SK-N-DZ (cell line): ENCODE data around the gene HMCN2. TPM values are rescaled to one million over a fixed set of nuclear protein-coding genes. Genes with fewer than 3 reads are reported as not detected.

Source experiments
- DNase-seq: peaks from one replicate; pipeline ENCODE4 v3.0.0-alpha.2; 2015; ENCODE audit warnings: low spot score
- polyA plus RNA-seq, 2 experiments: library from polyadenylated mRNA; depleted of rRNA; stranded (reverse); fragments of >200 nt; gene quantifications; 2 replicates each; pipeline ENCODE4 v1.2.3, GENCODE V29; 2014

Gene HMCN2
- 9.8 and 11.5 TPM in 2 replicates for polyA plus RNA-seq (2014; cell fraction: cytosol; rRNA removed)
- 86.4 and 102 TPM in 2 replicates for polyA plus RNA-seq (2014; cell fraction: nucleus; rRNA removed)

- peak; percentile 63 for DNase-seq
Observed at GRCh38 chr9:130265431-130266235, at the start of gene HMCN2. HMCN2 (plus strand) TSS chr9:130265760; CDS start chr9:130265879, 119 bp downstream.

DNA sequence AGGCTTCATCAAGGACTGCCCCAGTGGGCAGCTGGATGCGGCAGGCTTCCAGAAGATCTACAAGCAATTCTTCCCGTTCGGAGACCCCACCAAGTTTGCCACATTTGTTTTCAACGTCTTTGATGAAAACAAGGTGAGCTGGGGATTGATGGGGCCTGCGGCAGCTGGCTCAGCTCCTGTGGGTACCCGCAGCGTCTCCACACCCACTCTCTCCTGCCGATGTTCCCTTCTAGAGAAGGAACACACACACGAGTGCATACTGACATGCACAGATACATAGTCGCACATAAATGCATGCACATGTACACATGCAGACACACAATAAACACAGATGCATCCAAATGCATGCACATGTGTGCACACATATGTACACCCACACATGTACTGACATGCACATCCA is 47.7 kb upstream of the HMCN2 start:
- DNase-seq, result no peak

DNA sequence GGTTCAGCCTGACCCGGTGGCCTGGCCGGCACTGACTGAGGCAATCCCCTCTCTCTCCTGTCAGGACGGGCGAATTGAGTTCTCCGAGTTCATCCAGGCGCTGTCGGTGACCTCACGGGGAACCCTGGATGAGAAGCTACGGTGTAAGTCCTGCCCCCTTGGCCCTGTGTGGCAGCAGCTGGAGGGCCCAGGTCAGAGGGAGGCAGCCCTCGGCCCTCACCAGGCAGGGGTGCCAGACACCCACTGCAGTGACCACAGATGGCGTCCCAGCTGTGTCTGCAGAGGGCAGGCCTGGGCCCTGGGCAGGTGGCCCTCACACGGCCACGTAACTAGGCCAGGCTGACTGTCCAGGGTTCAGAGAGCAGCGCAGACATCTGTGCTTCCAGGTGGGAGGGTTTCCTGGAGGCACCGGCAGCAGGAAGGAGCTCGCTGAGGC is 45.9 kb upstream of the HMCN2 start:
- peak; percentile 55 for DNase-seq

- peak; percentile 86 for DNase-seq
Observed at GRCh38 chr9:130220352-130220751, 45.2 kb upstream of the HMCN2 start.

- DNase-seq, result no peak
Observed at GRCh38 chr9:130222833-130223232, 42.7 kb upstream of the HMCN2 start.

GRCh38 chr9:130225071-130225470 is 40.5 kb upstream of the HMCN2 start:
- peak; percentile 94 for DNase-seq

DNA sequence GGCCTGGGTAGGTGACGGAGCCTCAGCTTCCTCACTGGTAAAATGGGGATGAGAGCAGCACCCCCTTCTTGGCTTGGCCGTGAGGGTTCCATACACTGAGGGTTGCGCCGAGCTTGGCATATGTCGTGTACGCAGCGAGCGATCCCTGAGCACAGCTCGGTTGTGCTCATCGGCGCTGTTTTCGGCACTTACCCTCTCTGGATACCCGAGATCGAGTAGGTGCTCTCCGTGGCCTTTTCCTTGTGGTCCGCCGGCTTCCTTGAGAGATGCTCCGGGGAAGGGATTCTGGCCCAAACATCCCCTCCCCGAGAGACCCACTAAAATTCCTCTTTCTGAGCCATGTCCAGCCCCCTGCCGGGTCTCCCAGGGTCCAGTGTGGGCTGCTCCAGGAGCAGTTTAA is 40.0 kb upstream of the HMCN2 start:
- no peak for DNase-seq

DNA sequence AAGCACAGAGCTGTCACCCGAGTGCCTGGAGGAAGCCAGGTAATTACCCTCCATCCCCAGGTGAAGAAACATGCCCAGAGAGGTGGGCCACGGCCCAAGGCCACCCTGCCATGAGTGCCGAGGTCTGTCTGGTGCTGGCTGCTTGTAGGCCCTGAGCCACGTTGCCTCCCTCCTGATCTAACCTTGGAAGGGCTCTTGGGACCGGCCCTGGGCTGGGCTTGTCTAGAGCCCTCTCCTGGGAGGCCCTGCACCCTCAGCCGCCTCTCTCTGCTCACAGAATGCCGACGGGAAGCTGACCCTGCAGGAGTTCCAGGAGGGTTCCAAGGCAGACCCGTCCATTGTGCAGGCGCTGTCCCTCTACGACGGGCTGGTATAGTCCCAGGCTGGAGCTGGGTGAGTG is 39.4 kb upstream of the HMCN2 start:
- DNase-seq, result no peak

- DNase-seq, result no peak
Observed at GRCh38 chr9:130227833-130228232, 37.7 kb upstream of the HMCN2 start.

DNA sequence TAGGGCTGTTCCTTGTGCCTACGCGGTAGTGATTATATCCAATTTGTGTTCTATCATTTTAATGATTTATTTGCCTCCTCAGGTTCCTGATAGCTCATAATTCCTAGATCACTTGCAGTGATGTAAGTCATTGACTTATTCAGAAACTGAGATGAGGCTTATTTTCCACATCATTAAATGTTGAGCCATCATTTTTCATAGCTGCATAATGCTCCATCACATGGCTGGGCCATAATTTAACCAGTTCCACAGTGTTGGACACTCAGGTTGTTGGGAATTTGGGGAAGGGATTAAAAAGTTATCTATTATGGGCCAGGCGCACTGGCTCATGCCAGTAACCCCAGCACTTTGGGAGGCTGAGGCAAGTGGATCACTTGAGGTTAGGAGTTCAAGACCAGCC is 35.8 kb upstream of the HMCN2 start:
- DNase-seq, result no peak

GRCh38 chr9:130230631-130231030 is 34.9 kb upstream of the HMCN2 start:
- no peak for DNase-seq

DNA sequence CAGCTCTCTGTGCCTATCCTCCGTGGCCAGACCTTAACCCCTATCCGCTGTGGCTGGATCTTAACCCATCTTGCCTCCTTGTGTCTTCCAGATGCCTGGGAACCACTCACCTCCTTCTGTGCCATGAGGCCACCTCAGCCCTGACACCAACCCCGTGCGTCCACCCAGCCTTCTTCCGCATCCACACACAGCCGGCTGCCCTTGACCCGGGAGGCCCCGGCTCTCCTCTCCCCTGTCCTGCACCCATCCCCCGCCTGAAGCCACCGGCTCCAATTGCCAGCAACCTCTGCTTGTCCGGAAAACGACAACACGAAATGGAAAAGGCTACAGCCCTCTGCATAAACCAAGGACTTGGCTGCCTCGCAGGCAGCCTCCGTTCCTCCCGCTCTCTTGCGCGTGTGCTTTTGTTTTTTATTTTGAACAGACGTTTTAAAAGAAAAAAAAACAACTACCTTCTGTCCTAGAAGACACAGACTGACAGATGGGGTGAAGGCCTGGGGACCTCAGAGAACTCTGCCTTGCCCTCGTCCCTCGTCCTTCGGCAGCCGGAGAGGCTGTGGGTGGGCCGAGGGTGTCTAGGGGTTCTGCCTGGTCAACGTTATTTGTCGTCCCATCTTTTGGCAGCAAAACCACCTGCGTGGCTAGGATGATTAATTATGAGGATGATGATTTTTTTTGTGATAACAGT is 32.5 kb upstream of the HMCN2 start:
- no peak for DNase-seq

DNA sequence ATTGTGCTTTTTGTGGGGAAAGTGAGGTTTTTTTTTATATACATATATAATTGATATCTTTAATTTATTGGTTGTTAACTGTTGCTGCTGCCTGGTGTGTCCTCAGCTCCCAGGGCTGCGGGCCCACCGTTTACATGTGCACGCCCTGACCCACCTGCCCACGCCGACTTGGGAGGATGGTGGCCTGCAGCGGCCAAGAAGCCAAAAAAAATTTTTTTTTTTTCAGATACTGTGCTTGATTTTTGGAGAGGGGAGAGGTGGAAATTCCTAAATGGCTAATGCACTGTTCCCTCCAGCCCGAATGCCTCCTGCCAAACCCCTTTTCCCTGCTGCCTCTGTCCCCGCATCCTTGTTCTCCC is 32.0 kb upstream of the HMCN2 start:
- no peak for DNase-seq

DNA sequence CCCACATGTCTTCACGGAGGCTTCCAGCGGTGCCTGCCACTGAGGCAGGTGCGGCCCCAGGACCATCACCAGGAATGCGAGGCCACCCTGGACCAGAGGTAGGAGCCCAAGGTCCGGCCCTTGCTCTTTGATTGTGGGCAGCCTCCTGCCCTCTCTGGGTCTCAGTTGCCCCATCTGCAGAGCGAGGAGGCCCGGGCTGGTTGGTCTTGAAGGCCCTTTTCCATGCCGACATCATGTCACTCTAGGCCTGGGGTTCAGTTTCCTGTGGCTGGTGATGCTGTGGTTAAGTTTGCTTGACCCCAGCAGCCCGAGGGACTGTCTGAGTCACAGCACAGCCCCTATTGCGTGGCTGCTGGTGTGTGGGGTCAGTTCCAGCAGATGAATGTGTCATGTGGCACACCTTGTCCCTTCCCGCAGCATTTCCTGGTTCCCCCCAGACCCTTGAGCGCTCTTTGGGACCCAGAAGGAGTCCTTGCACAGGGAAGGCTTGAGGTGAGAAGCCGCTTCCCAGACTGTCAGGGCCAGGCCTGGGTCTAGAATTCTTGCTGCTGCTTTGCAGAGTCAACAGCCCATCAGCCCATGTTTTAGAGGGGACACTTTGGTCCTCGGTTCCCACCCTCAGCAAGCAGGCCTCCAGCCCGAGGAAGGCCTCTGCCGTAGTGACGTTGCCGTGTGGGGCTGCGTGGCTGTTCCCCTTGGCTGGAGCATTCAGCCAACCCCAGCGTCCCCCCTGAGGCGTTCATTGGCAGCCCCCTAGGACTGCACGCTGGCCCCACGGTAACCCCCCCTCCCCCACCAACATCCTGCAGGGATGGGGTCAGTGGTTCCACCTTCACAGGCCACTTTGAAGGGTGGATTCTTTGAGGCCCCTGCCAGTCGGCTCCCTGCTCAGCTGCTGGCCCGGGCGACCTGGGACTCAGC is 31.0 kb upstream of the HMCN2 start:
- DNase-seq, result no peak

DNA sequence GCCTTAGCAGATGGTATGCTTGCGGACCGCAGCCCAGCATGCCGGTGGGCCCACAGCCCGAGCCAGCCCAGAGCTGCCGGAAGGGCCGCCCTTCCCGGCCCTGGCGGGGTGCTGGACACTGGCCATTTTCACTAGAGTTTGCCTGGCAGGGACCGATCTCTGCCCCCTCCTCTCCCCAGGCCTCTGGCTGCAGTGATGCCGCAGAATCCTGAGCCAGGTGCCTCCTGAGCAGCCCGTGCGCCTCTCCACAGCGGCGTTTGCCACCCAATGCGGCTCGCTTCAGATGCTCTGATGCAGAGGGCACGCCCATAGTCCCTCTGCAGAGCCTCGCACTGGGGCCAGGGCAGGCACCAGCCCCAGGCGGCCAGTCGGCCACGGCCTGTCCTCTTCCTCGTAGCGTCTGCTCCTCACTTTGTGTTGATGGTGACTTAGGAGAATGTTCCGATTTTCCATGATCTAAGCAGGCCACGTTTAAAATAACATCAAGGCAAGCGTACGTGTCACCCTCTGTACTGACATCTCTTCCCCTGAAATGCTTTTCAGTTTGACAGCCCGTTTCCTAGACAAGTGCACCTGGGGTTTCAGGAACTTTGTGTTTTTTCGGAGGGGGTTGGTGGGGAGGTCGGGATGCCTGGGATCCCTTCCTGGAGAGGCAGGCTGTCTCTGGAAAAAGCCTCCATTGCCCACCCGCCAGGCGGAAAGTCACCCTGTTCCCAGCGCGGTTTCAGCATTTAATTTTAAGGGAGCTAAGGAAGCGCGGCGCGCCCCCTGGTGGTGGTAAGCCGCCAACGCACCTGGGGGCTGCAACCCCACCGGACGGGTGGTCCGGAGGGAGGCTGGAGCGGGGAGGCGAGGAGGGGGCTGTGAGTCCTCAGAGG is 29.8 kb upstream of the HMCN2 start:
- peak; percentile 76 for DNase-seq

DNA sequence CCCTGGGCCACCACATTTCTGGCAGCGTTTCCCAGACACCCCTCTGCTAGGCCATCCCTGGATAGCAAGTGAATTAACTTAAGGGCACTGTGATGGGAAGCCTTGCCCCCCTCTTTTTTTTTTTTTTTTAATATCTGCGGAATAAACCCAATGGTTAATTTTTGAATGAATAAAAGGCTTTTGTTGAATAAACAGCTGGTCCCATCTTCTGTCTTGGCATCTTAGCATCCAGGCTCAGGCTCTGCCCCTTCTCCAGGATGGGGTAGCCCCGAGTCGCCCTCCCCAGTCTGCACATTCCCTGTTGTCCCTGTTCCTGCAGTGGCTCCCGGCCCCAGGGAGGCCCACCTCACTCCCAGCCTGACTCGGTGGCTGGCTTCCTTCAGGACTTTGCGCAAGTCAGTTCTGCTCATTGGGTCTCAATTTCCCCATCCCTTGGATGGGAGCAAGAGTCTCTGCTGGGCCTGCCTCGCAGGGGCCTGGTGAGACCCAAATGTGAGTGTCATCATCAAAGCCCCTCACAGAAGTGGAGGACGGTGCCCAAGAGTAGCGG is 29.0 kb upstream of the HMCN2 start:
- no peak for DNase-seq

DNA sequence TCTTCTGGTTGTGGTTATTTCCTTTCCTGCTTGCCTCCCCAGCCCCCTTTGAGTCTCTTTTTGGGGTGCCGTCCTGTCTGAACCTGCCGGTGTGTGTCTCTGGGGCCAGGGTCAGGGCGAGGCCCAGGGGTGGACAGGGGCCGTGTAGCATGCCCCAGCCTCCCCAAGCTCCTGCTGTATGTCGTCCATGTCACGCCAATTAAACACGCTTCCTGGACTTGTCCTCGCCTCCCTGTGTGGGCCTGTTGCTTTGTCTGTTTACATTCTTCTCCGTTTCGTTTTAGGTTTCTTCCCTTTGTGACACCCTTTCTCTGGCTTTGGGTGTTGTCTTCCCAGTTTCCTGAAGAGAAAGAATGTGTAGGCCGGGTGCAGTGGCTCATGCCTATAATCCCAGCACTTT is 28.5 kb upstream of the HMCN2 start:
- DNase-seq, result no peak

GRCh38 chr9:130237763-130238524 is 27.6 kb upstream of the HMCN2 start:
- DNase-seq, result no peak

GRCh38 chr9:130239363-130239695 is 26.2 kb upstream of the HMCN2 start:
- DNase-seq, result no peak

- no peak for DNase-seq
Observed at GRCh38 chr9:130239741-130240241, 25.8 kb upstream of the HMCN2 start.
